Vagina (tissue), 2 donors: ENCODE results near the gene ADARB1. TPM values are rescaled to one million over a fixed set of nuclear protein-coding genes. Genes with fewer than 3 reads are reported as not detected.

Source experiments
- DNase-seq, 2 donors: peaks; one replicate each; pipeline ENCODE4 v3.0.0-alpha.2; 2017; ENCODE audit errors: extremely low spot score in 2 of 2
- H3K27ac ChIP-seq: fragments of 200-600 bp; sonication (generic); one replicate; pipeline ENCODE4 v1.5.1; 2019
- H3K27me3 ChIP-seq: fragments of 200-600 bp; sonication (generic); one replicate; pipeline ENCODE4 v1.5.1; 2019
- H3K36me3 ChIP-seq, 2 donors: fragments of 200-600 bp; sonication (generic); one replicate each; pipeline ENCODE4 v1.5.1; 2017 to 2019
- H3K4me1 ChIP-seq: fragments of 200-600 bp; sonication (generic); one replicate; pipeline ENCODE4 v1.5.1; 2019
- H3K4me3 ChIP-seq, 2 donors: fragments of 200-600 bp; sonication (generic); 1 replicate in 1 of 2; 2 replicates in 1 of 2; pipeline ENCODE4 v1.5.1; 2016 to 2019
- H3K9me3 ChIP-seq: fragments of 200-600 bp; sonication (generic); one replicate; pipeline ENCODE4 v1.5.1; 2019
- CTCF ChIP-seq, 3 experiments: fragments of 450-650 bp in 2 of 3; fragments of 200-600 bp in 1 of 3; sonication (generic) in 1 of 3; IDR thresholded peaks; one replicate each; pipeline ENCODE4 v1.5.1; 2017 to 2019; ENCODE audit warnings: antibody characterized with exemption in 3 of 3, mild to moderate bottlenecking in 2 of 3, moderate library complexity in 2 of 3
- POLR2A ChIP-seq, 2 donors: fragments of 450-650 bp; IDR thresholded peaks; one replicate each; pipeline ENCODE4 v1.6.1; 2017; ENCODE audit warnings: antibody characterized with exemption in 2 of 2, mild to moderate bottlenecking in 2 of 2, moderate library complexity in 2 of 2
- POLR2AphosphoS5 ChIP-seq, 2 donors: sonication (generic); formaldehyde crosslinking; IDR thresholded peaks; one replicate each; pipeline ENCODE4 v1.9.0; 2017; ENCODE audit warnings: antibody characterized with exemption in 2 of 2, mild to moderate bottlenecking in 2 of 2, low read depth in 1 of 2; ENCODE audit not compliant: insufficient read depth in 1 of 2
- intact Hi-C: fragments of 100-400 bp; cut with DNase I; formaldehyde crosslinking; loops from one replicate; pipeline ENCODE4 v1.15.1; 2023
- total RNA-seq: library from RNA; depleted of rRNA; stranded (reverse); fragments of >200 nt; gene quantifications from one replicate; pipeline ENCODE4 v1.2.3, GENCODE V29; 2016

ADARB1 gene
- total RNA-seq, 1 donor from 2014 or later = 19.6 TPM

- H3K27ac ChIP-seq = no peak overlapping the region
- H3K36me3 ChIP-seq = peaks cover under 1 to 19% of the 10 kb centered on the region in 2 donors
- H3K4me1 ChIP-seq = no peaks in the 10 kb centered on the region
- peak in 1 of 2 donors; percentile 75 for DNase-seq
- intact Hi-C loops = no loop called here
- no peak overlapping the region for H3K4me3 ChIP-seq
- H3K9me3 ChIP-seq = no peaks in the 10 kb centered on the region
- TF ChIP-seq POLR2AphosphoS5 (IDR thresholded peaks at IDR 0.05; ENCODE audit: insufficient read depth in 1 of 2, low read depth in 1 of 2) (no peak), CTCF (IDR thresholded peaks at IDR 0.05) (no peak), POLR2A (IDR thresholded peaks at IDR 0.05) (no peak)
- H3K27me3 ChIP-seq = no peaks in the 10 kb centered on the region
Measured at GRCh38 chr21:45179568-45180245, 105.3 kb downstream of the ADARB1 start.

- no peak overlapping the region for H3K4me3 ChIP-seq
- no peak for TF ChIP-seq POLR2A (IDR thresholded peaks at IDR 0.05)
- TF ChIP-seq POLR2AphosphoS5 (IDR thresholded peaks at IDR 0.05; ENCODE audit: insufficient read depth in 1 of 2, low read depth in 1 of 2) = no peak
- no peak for TF ChIP-seq CTCF (IDR thresholded peaks at IDR 0.05)
- H3K4me1 ChIP-seq = no peaks in the 10 kb centered on the region
- intact Hi-C loops = no loop called here
- H3K27ac ChIP-seq = no peak overlapping the region
- peaks cover 5 to 25% of the 10 kb centered on the region in 2 donors for H3K36me3 ChIP-seq
- H3K9me3 ChIP-seq = no peaks in the 10 kb centered on the region
- no peak for DNase-seq
- no peaks in the 10 kb centered on the region for H3K27me3 ChIP-seq
Measured at GRCh38 chr21:45180246-45180599, 105.8 kb downstream of the ADARB1 start.

GRCh38 chr21:45182958-45183357 lies 108.6 kb downstream of the ADARB1 start:
- no peak for DNase-seq
- Histone ChIP-seq H3K4me1 (no peaks in the 10 kb centered on the region), H3K27ac (no peak overlapping the region), H3K36me3 (peaks cover 7 to 46% of the 10 kb centered on the region in 2 donors), H3K9me3 (peaks cover 7% of the 10 kb centered on the region), H3K4me3 (no peak overlapping the region), H3K27me3 (no peaks in the 10 kb centered on the region)
- intact Hi-C loops = no loop called here
- no peak for TF ChIP-seq POLR2A (IDR thresholded peaks at IDR 0.05)
- no peak for TF ChIP-seq CTCF (IDR thresholded peaks at IDR 0.05)

- Histone ChIP-seq H3K4me1 (no peaks in the 10 kb centered on the region), H3K9me3 (peaks cover 7% of the 10 kb centered on the region), H3K4me3 (no peak overlapping the region), H3K36me3 (peaks cover 7 to 52% of the 10 kb centered on the region in 2 donors), H3K27me3 (no peaks in the 10 kb centered on the region), H3K27ac (no peak overlapping the region)
- no peak for DNase-seq
- intact Hi-C loops = no loop called here
- TF ChIP-seq CTCF (IDR thresholded peaks at IDR 0.05) = no peak
- TF ChIP-seq POLR2AphosphoS5 (IDR thresholded peaks at IDR 0.05; ENCODE audit: insufficient read depth in 1 of 2, low read depth in 1 of 2) = no peak
- no peak for TF ChIP-seq POLR2A (IDR thresholded peaks at IDR 0.05)
Measured at GRCh38 chr21:45183852-45184251, 109.5 kb downstream of the ADARB1 start.

GRCh38 chr21:45184869-45185268 lies 110.5 kb downstream of the ADARB1 start:
- Histone ChIP-seq H3K36me3 (peaks cover 7 to 59% of the 10 kb centered on the region in 2 donors), H3K27me3 (no peaks in the 10 kb centered on the region), H3K4me3 (no peak overlapping the region), H3K9me3 (peaks cover 7% of the 10 kb centered on the region), H3K27ac (no peak overlapping the region), H3K4me1 (no peaks in the 10 kb centered on the region)
- intact Hi-C loops = no loop called here
- DNase-seq = no peak
- TF ChIP-seq POLR2A (IDR thresholded peaks at IDR 0.05) (no peak), POLR2AphosphoS5 (IDR thresholded peaks at IDR 0.05; ENCODE audit: insufficient read depth in 1 of 2, low read depth in 1 of 2) (no peak), CTCF (IDR thresholded peaks at IDR 0.05) (no peak)
